ENCODE measurements around the gene UCKL1.
"Not testable (repeated sequence)": the region's sequence is repeated elsewhere in the genome, so short reads cannot be mapped to it uniquely, and the experiment has no call there.

The UCKL1 gene

GRCh38 chr20:63924241-63924640 lies 32.0 kb downstream of the UCKL1 start:
- TF ChIP-seq CTCF (IDR thresholded peaks at IDR 0.05; ENCODE audit: low read depth, low read length, missing control alignments) = no peak
- H3K4me3 ChIP-seq (ENCODE audit: low read depth, low read length) = no peak overlapping the region
- no peak for DNase-seq (ENCODE audit: low read depth)

GRCh38 chr20:63923651-63924050 lies 32.6 kb downstream of the UCKL1 start:
- no peak for TF ChIP-seq CTCF (IDR thresholded peaks at IDR 0.05; ENCODE audit: low read depth, low read length, missing control alignments)
- H3K4me3 ChIP-seq (ENCODE audit: low read depth, low read length) = no peak overlapping the region
- DNase-seq (ENCODE audit: low read depth) = no peak

- no peak overlapping the region for H3K4me3 ChIP-seq (ENCODE audit: low read depth, low read length)
- TF ChIP-seq CTCF (IDR thresholded peaks at IDR 0.05; ENCODE audit: low read depth, low read length, missing control alignments) = no peak
- DNase-seq (ENCODE audit: low read depth) = no peak
Observed at GRCh38 chr20:63920226-63920625, 36.0 kb downstream of the UCKL1 start.

- DNase-seq (ENCODE audit: low read depth) = no peak
- TF ChIP-seq CTCF (IDR thresholded peaks at IDR 0.05; ENCODE audit: low read depth, low read length, missing control alignments) = no peak
- no peak overlapping the region for H3K4me3 ChIP-seq (ENCODE audit: low read depth, low read length)
Observed at GRCh38 chr20:63919130-63919529, 37.1 kb downstream of the UCKL1 start.

- no peak overlapping the region for H3K4me3 ChIP-seq (ENCODE audit: low read depth, low read length)
- DNase-seq (ENCODE audit: low read depth) = no peak
- no peak for TF ChIP-seq CTCF (IDR thresholded peaks at IDR 0.05; ENCODE audit: low read depth, low read length, missing control alignments)
Observed at GRCh38 chr20:63917811-63918210, 38.4 kb downstream of the UCKL1 start.

- not testable (repeated sequence) for DNase-seq (ENCODE audit: low read depth); H3K4me3 ChIP-seq (ENCODE audit: low read depth, low read length)
Observed at GRCh38 chr20:63916371-63916939, 39.8 kb downstream of the UCKL1 start.

- DNase-seq (ENCODE audit: low read depth) = no peak
- H3K4me3 ChIP-seq (ENCODE audit: low read depth, low read length) = no peak overlapping the region
- no peak for TF ChIP-seq CTCF (IDR thresholded peaks at IDR 0.05; ENCODE audit: low read depth, low read length, missing control alignments)
Observed at GRCh38 chr20:63915471-63915870, 40.7 kb downstream of the UCKL1 start.
